Measurements from ENCODE around the gene ANKRD33B.

GRCh38 chr5:10673017-10673389, 109.1 kb downstream of the ANKRD33B start:
- TF ChIP-seq POLR2A (IDR thresholded peaks at IDR 0.05; ENCODE audit: low read depth, low read length) (no peak), TAF1 (IDR thresholded peaks at IDR 0.05; ENCODE audit: borderline replicate concordance, low read depth, low read length) (no peak), POLR2AphosphoS5 (IDR thresholded peaks at IDR 0.05; ENCODE audit: low read depth, low read length) (no peak)
